SK-N-SH (cell line): ENCODE measurements around the gene MSRB1. TPM values are rescaled to one million over a fixed set of nuclear protein-coding genes. Genes with fewer than 3 reads are reported as not detected.
A peak's percentile ranks its signal among the peaks of the same experiment; 100 is the strongest.

Experiments used
- CTCF ChIA-PET: fragments of 300-600, 350-600 bp; formaldehyde crosslinking; extraction: SDS; loops from one replicate; lab custom pipeline; 2021; lab: Yijun Ruan, JAX
- POLR2A ChIA-PET: fragments of 350-600 bp; sonication (Branson Sonifier 250); formaldehyde crosslinking; extraction: SDS; loops from one replicate; lab custom pipeline; 2020; ENCODE audit warnings: antibody characterized with exemption, inconsistent platforms; lab: Yijun Ruan, JAX
- DNase-seq: peaks from one replicate; pipeline ENCODE4 v3.0.0; 2012
- H2AFZ ChIP-seq: fragments of 200-600 bp; sonication (generic); 2 replicates; pipeline ENCODE4 v1.8.1; 2016; ENCODE audit warnings: antibody characterized with exemption, mild to moderate bottlenecking, low read depth
- H3F3A ChIP-seq: fragments of 200-600 bp; sonication (generic); replicated peaks from 2 replicates; pipeline ENCODE3; 2016; ENCODE audit warnings: antibody characterized with exemption, mild to moderate bottlenecking; ENCODE audit not compliant: insufficient read depth
- H3K27ac ChIP-seq, 2 experiments: fragments of 200-500 bp in 1 of 2; fragments of 200-600 bp in 1 of 2; sonication (Bioruptor generic) in 1 of 2; sonication (generic), shearing (Covaris generic) in 1 of 2; 2 replicates each; pipeline versions ENCODE4 v1.5.1 to v1.6.1; 2014 to 2016; ENCODE audit warnings: low read depth in 2 of 2, inconsistent platforms in 1 of 2, low read length in 1 of 2, mild to moderate bottlenecking in 1 of 2, mixed read lengths in 1 of 2
- H3K27me3 ChIP-seq: fragments of 200-600 bp; sonication (generic), shearing (Covaris generic); 2 replicates; pipeline ENCODE4 v1.6.1; 2016; ENCODE audit warnings: mixed run types; ENCODE audit not compliant: insufficient read depth
- H3K36me3 ChIP-seq, 2 experiments: fragments of 200-500 bp in 1 of 2; fragments of 200-600 bp in 1 of 2; sonication (Bioruptor generic) in 1 of 2; sonication (generic) in 1 of 2; replicated peaks in 1 of 2; 2 replicates each; pipeline versions ENCODE3 to v1.5.1; 2014 to 2016; ENCODE audit warnings: low read length in 1 of 2, mild to moderate bottlenecking in 1 of 2; ENCODE audit not compliant: insufficient read depth in 2 of 2, control insufficient read depth in 1 of 2
- H3K4me1 ChIP-seq, 2 experiments: fragments of 200-500 bp in 1 of 2; fragments of 200-600 bp in 1 of 2; sonication (Bioruptor generic) in 1 of 2; sonication (generic), shearing (Covaris generic) in 1 of 2; 2 replicates each; pipeline versions ENCODE4 v1.5.1 to v1.6.1; 2014 to 2016; ENCODE audit warnings: low read depth in 1 of 2, low read length in 1 of 2, mixed run types in 1 of 2; ENCODE audit not compliant: insufficient read depth in 2 of 2, control insufficient read depth in 1 of 2
- H3K4me2 ChIP-seq: fragments of 200-600 bp; sonication (generic), shearing (Covaris generic); 2 replicates; pipeline ENCODE4 v1.6.1; 2017; ENCODE audit warnings: mixed run types
- H3K4me3 ChIP-seq, 2 experiments: fragments of 200-500 bp in 1 of 2; fragments of 200-600 bp in 1 of 2; sonication (Bioruptor generic) in 1 of 2; sonication (generic), shearing (Covaris generic) in 1 of 2; 2 replicates each; pipeline versions ENCODE4 v1.5.1 to v1.8.1; 2014 to 2016; ENCODE audit warnings: low read depth in 2 of 2, inconsistent platforms in 1 of 2, low read length in 1 of 2, mild to moderate bottlenecking in 1 of 2, mixed read lengths in 1 of 2, moderate library complexity in 1 of 2
- H3K79me2 ChIP-seq: fragments of 200-600 bp; sonication (generic); 2 replicates; pipeline ENCODE4 v1.8.1; 2017; ENCODE audit warnings: mild to moderate bottlenecking; ENCODE audit not compliant: insufficient read depth
- H3K9ac ChIP-seq: fragments of 200-600 bp; sonication (generic); 2 replicates; pipeline ENCODE4 v1.6.1; 2017; ENCODE audit warnings: mixed run types
- H3K9me2 ChIP-seq: fragments of 200-600 bp; sonication (generic); 2 replicates; pipeline ENCODE4 v1.6.1; 2017; ENCODE audit warnings: mixed run types
- H3K9me3 ChIP-seq: fragments of 200-600 bp; sonication (generic); 2 replicates; pipeline ENCODE4 v1.6.1; 2017; ENCODE audit warnings: mixed run types, mild to moderate bottlenecking, moderate library complexity
- H4K20me1 ChIP-seq: fragments of 200-600 bp; sonication (generic); 2 replicates; pipeline ENCODE4 v1.6.1; 2017; ENCODE audit warnings: mild to moderate bottlenecking, mixed run types; ENCODE audit not compliant: insufficient read depth
- CHD2 ChIP-seq: fragments of 150-350 bp; IDR thresholded peaks from 2 replicates; pipeline ENCODE4 v1.6.1; 2018; ENCODE audit warnings: low read length; ENCODE audit not compliant: partially characterized antibody
- ELF1 ChIP-seq: IDR thresholded peaks from 2 replicates; pipeline ENCODE4 v1.4.0; 2012
- FOSL2 ChIP-seq: IDR thresholded peaks from 2 replicates; pipeline ENCODE4 v1.4.0; 2012; ENCODE audit warnings: low read depth, mild to moderate bottlenecking, moderate library complexity, borderline replicate concordance
- FOXM1 ChIP-seq: IDR thresholded peaks from 2 replicates; pipeline ENCODE4 v1.4.0; 2012; ENCODE audit warnings: low read depth, mild to moderate bottlenecking
- GABPA ChIP-seq: IDR thresholded peaks from 2 replicates; pipeline ENCODE4 v1.4.0; 2012; ENCODE audit warnings: low read depth, mild to moderate bottlenecking
- GATA2 ChIP-seq: sonication (generic); formaldehyde crosslinking; IDR thresholded peaks from 2 replicates; pipeline ENCODE4 v1.5.0; 2020; ENCODE audit warnings: mild to moderate bottlenecking, missing genetic modification reagents
- IRF3 ChIP-seq: fragments of 150-350 bp; IDR thresholded peaks from 2 replicates; pipeline ENCODE4 v1.6.1; 2016; ENCODE audit warnings: mild to moderate bottlenecking, low read depth, low read length
- JUND ChIP-seq: IDR thresholded peaks from 2 replicates; pipeline ENCODE4 v1.4.0; 2012
- MAX ChIP-seq: IDR thresholded peaks from 2 replicates; pipeline ENCODE4 v1.4.0; 2012; ENCODE audit warnings: low read depth
- MEF2A ChIP-seq: IDR thresholded peaks from 2 replicates; pipeline ENCODE4 v1.4.0; 2012; ENCODE audit warnings: low read depth, borderline replicate concordance
- NFIC ChIP-seq: IDR thresholded peaks from 2 replicates; pipeline ENCODE4 v1.4.0; 2012; ENCODE audit warnings: borderline replicate concordance
- NRF1 ChIP-seq: IDR thresholded peaks from 2 replicates; pipeline ENCODE4 v1.6.1; 2012; ENCODE audit warnings: low read depth, mild to moderate bottlenecking, low read length
- POLR2AphosphoS5 ChIP-seq: IDR thresholded peaks from 2 replicates; pipeline ENCODE4 v1.6.1; 2012; ENCODE audit warnings: low read depth, low read length
- RAD21 ChIP-seq: IDR thresholded peaks from 2 replicates; pipeline ENCODE4 v1.6.1; 2012; ENCODE audit warnings: mild to moderate bottlenecking, low read length
- REST ChIP-seq: IDR thresholded peaks from 2 replicates; pipeline ENCODE4 v1.6.1; 2012; ENCODE audit warnings: mild to moderate bottlenecking, low read depth, low read length, moderate library complexity
- RFX5 ChIP-seq: IDR thresholded peaks from 2 replicates; pipeline ENCODE4 v1.6.1; 2012; ENCODE audit warnings: mild to moderate bottlenecking, improper control_type of control experiment, low read length
- SIN3A ChIP-seq: IDR thresholded peaks from 2 replicates; pipeline ENCODE4 v1.6.1; 2012; ENCODE audit warnings: low read depth, mild to moderate bottlenecking, low read length, moderate library complexity, borderline replicate concordance
- SMC3 ChIP-seq: IDR thresholded peaks from 2 replicates; pipeline ENCODE4 v1.6.1; 2012; ENCODE audit warnings: low read depth, low read length, improper control_type of control experiment
- TAF1 ChIP-seq: IDR thresholded peaks from 2 replicates; pipeline ENCODE4 v1.6.1; 2012; ENCODE audit warnings: low read depth, mild to moderate bottlenecking, low read length, moderate library complexity, borderline replicate concordance
- USF1 ChIP-seq: IDR thresholded peaks from 2 replicates; pipeline ENCODE4 v1.4.0; 2012; ENCODE audit warnings: low read depth, borderline replicate concordance
- USF2 ChIP-seq: fragments of 150-350 bp; IDR thresholded peaks from 2 replicates; pipeline ENCODE4 v1.6.1; 2017; ENCODE audit warnings: antibody characterized with exemption, low read length, low read depth, borderline replicate concordance
- YY1 ChIP-seq: IDR thresholded peaks from 2 replicates; pipeline ENCODE4 v1.4.0; 2012; ENCODE audit warnings: low read depth, mild to moderate bottlenecking
- ZBTB33 ChIP-seq: IDR thresholded peaks from 2 replicates; pipeline ENCODE4 v1.4.0; 2012; ENCODE audit warnings: low read depth, borderline replicate concordance
- WGBS: methylation state at CpG from one replicate; pipeline ENCODE4 v1.1.6; 2017; ENCODE audit warnings: low lambda C conversion rate; 5-methylcytosine and 5-hydroxymethylcytosine counted together
- polyA plus RNA-seq, 3 experiments: library from polyadenylated mRNA; depleted of rRNA; stranded (reverse); fragments of >200 nt; gene quantifications; 2 replicates each; pipeline ENCODE4 v1.2.3, GENCODE V29; 2012

Gene MSRB1
- polyA plus RNA-seq, 1 of the 3 experiments (the other 2 are of a cell fraction) = 31.4 TPM

GRCh38 chr16:1929578-1930337 is 13.2 kb downstream of the MSRB1 start:
- Histone ChIP-seq H3K9me3 (no peaks in the 10 kb centered on the region), H3K4me2 (peak overlapping the region; percentile 83), H3K9me2 (no peaks in the 10 kb centered on the region), H4K20me1 (no peaks in the 10 kb centered on the region), H3K9ac (peak overlapping the region; percentile 76), H3K36me3 (no peaks in the 10 kb centered on the region), H2AFZ (peak overlapping the region; percentile 84; the same call in 1 of the 2 replicates), H3K27me3 (no peaks in the 10 kb centered on the region), H3K27ac (peak overlapping the region in 1 of 2 experiments; percentile 77; a peak in 3 of 4 replicates), H3K4me1 (peaks cover 0 to 17% of the 10 kb centered on the region in 2 experiments; a peak in 1 of 4 replicates), H3K4me3 (peak overlapping the region; percentile 56 to 64), H3F3A (no peaks in the 10 kb centered on the region), H3K79me2 (no peaks in the 10 kb centered on the region)
- ChIA-PET CTCF (interaction anchor here (0.6 to 5.2 kb wide), 43 partner anchors 9 to 838 kb away, joined by 3 to 137 read pairs (median 5); partner anchors contain the start of genes EME2, FAHD1, HAGH and HS3ST6), POLR2A (interaction anchor here (1.0 to 1.5 kb wide), 3 partner anchors 31 to 40 kb away, joined by 4 to 8 read pairs (median 4); partner anchors contain the start of gene RPS2)
- DNase-seq = peak; percentile 99
- 40% methylated on average over 8 of the region's 70 CpGs for WGBS
- TF ChIP-seq POLR2AphosphoS5 (peak; percentile 54), FOSL2 (no peak), RAD21 (peak; percentile 91), NFIC (no peak), SMC3 (peak; percentile 98), GABPA (no peak), MEF2A (no peak), REST (0 out of 2 replicates have a peak, but pooled peaks have one; percentile 2), MAX (peak; percentile 90), ZBTB33 (no peak), IRF3 (no peak), SIN3A (no peak), YY1 (no peak), GATA2 (no peak), USF2 (no peak), NRF1 (peak; percentile 93), TAF1 (peak; percentile 53; the same call in 1 of the 2 replicates), JUND (no peak), ELF1 (no peak), USF1 (peak; percentile 12; the same call in 1 of the 2 replicates), CHD2 (peak; percentile 64), RFX5 (no peak), FOXM1 (no peak)
